ENCODE results near the gene CELF1.

CELF1 gene

GRCh38 chr11:47443028-47443700 lies 109.8 kb downstream of the CELF1 start:
- Histone ChIP-seq H3K36me3 (ENCODE audit: insufficient read depth, low read length) (no peaks in the 10 kb centered on the region), H3K27ac (ENCODE audit: low read depth, low read length, poor library complexity, severe bottlenecking) (no peak overlapping the region), H3K4me2 (ENCODE audit: low read length) (peak overlapping the region; percentile 32; the same call in 1 of the 2 replicates), H2AFZ (ENCODE audit: low read length) (peak overlapping the region; percentile 45; the same call in 1 of the 2 replicates), H3K27me3 (ENCODE audit: insufficient read depth, low read length) (no peaks in the 10 kb centered on the region), H3K9me3 (ENCODE audit: low read length) (no peaks in the 10 kb centered on the region), H4K20me1 (ENCODE audit: insufficient read depth, low read length) (no peaks in the 10 kb centered on the region), H3K9me2 (ENCODE audit: low read depth, low read length) (no peaks in the 10 kb centered on the region), H3K4me3 (ENCODE audit: low read depth, low read length, poor library complexity, severe bottlenecking) (peak overlapping the region; percentile 1), H3K4me1 (ENCODE audit: insufficient read depth, low read length, severe bottlenecking) (peaks cover 15% of the 10 kb centered on the region), H3F3A (ENCODE audit: insufficient read depth, low read length) (no peaks in the 10 kb centered on the region), H3K9ac (ENCODE audit: low read length) (peak overlapping the region; percentile 30; the same call in 1 of the 2 replicates), H3K79me2 (ENCODE audit: insufficient read depth, low read length) (no peaks in the 10 kb centered on the region)
- TF ChIP-seq CTCF (IDR thresholded peaks at IDR 0.05; ENCODE audit: low read length) (peak; percentile 38), EZH2 (IDR thresholded peaks at IDR 0.05; ENCODE audit: borderline replicate concordance, low read length) (no peak)

GRCh38 chr11:47442514-47442913 lies 110.4 kb downstream of the CELF1 start:
- Histone ChIP-seq H3K9me2 (ENCODE audit: low read depth, low read length) (no peaks in the 10 kb centered on the region), H3K4me3 (ENCODE audit: low read depth, low read length, poor library complexity, severe bottlenecking) (no peak overlapping the region), H3K4me1 (ENCODE audit: insufficient read depth, low read length, severe bottlenecking) (peaks cover 15% of the 10 kb centered on the region), H3K27ac (ENCODE audit: low read depth, low read length, poor library complexity, severe bottlenecking) (no peak overlapping the region), H3K36me3 (ENCODE audit: insufficient read depth, low read length) (no peaks in the 10 kb centered on the region), H3K27me3 (ENCODE audit: insufficient read depth, low read length) (no peaks in the 10 kb centered on the region), H3K9me3 (ENCODE audit: low read length) (no peaks in the 10 kb centered on the region), H2AFZ (ENCODE audit: low read length) (no peak overlapping the region), H3K9ac (ENCODE audit: low read length) (no peak overlapping the region), H4K20me1 (ENCODE audit: insufficient read depth, low read length) (no peaks in the 10 kb centered on the region), H3K4me2 (ENCODE audit: low read length) (no peak overlapping the region), H3F3A (ENCODE audit: insufficient read depth, low read length) (no peaks in the 10 kb centered on the region), H3K79me2 (ENCODE audit: insufficient read depth, low read length) (no peaks in the 10 kb centered on the region)
- TF ChIP-seq EZH2 (IDR thresholded peaks at IDR 0.05; ENCODE audit: borderline replicate concordance, low read length) (no peak), CTCF (IDR thresholded peaks at IDR 0.05; ENCODE audit: low read length) (no peak)

- no peak overlapping the region for H3K27ac ChIP-seq (ENCODE audit: low read depth, low read length, poor library complexity, severe bottlenecking)
- H2AFZ ChIP-seq (ENCODE audit: low read length), result no peak overlapping the region
- H3F3A ChIP-seq (ENCODE audit: insufficient read depth, low read length), result no peaks in the 10 kb centered on the region
- H3K9me2 ChIP-seq (ENCODE audit: low read depth, low read length), result no peaks in the 10 kb centered on the region
- H3K4me3 ChIP-seq (ENCODE audit: low read depth, low read length, poor library complexity, severe bottlenecking), result no peak overlapping the region
- TF ChIP-seq CTCF (IDR thresholded peaks at IDR 0.05; ENCODE audit: low read length), result no peak
- TF ChIP-seq EZH2 (IDR thresholded peaks at IDR 0.05; ENCODE audit: borderline replicate concordance, low read length), result no peak
- H3K9me3 ChIP-seq (ENCODE audit: low read length), result no peaks in the 10 kb centered on the region
- H3K27me3 ChIP-seq (ENCODE audit: insufficient read depth, low read length), result no peaks in the 10 kb centered on the region
- H4K20me1 ChIP-seq (ENCODE audit: insufficient read depth, low read length), result no peaks in the 10 kb centered on the region
- no peak overlapping the region for H3K4me2 ChIP-seq (ENCODE audit: low read length)
- H3K9ac ChIP-seq (ENCODE audit: low read length), result no peak overlapping the region
- H3K36me3 ChIP-seq (ENCODE audit: insufficient read depth, low read length), result no peaks in the 10 kb centered on the region
- H3K4me1 ChIP-seq (ENCODE audit: insufficient read depth, low read length, severe bottlenecking), result peaks cover 15% of the 10 kb centered on the region
- H3K79me2 ChIP-seq (ENCODE audit: insufficient read depth, low read length), result no peaks in the 10 kb centered on the region
These were observed 111.5 kb downstream of the CELF1 start for GRCh38 chr11:47441421-47441820.
